Bronchial epithelial cell (primary cell): ENCODE results near the gene TRIP11. TPM values are rescaled to one million over a fixed set of nuclear protein-coding genes. Genes with fewer than 3 reads are reported as not detected.

Experiments used
- DNase-seq: peaks from one replicate; pipeline ENCODE4 v3.0.0-alpha.2; 2010; ENCODE audit warnings: low read depth
- FAIRE-seq: peaks from 2 replicates; lab custom pipeline; 2011; peaks lifted over from hg19 to GRCh38; lab: Jason Lieb, UNC
- H3K27me3 ChIP-seq: 2 replicates; pipeline ENCODE4 v1.5.1; 2011; ENCODE audit warnings: low read length; ENCODE audit not compliant: control insufficient read depth, insufficient read depth
- H3K36me3 ChIP-seq: 2 replicates; pipeline ENCODE4 v1.5.1; 2011; ENCODE audit warnings: low read length; ENCODE audit not compliant: control insufficient read depth, insufficient read depth
- H3K4me3 ChIP-seq: 2 replicates; pipeline ENCODE4 v1.5.1; 2011; ENCODE audit warnings: mild to moderate bottlenecking, low read depth, low read length, control low read depth
- CTCF ChIP-seq: IDR thresholded peaks from 2 replicates; pipeline ENCODE4 v1.5.1; 2011; ENCODE audit warnings: mild to moderate bottlenecking, moderate library complexity, low read length, control low read depth, inconsistent platforms; ENCODE audit not compliant: insufficient read depth, severe bottlenecking
- total RNA-seq: library from RNA; depleted of rRNA; stranded (reverse); fragments of >200 nt; gene quantifications from 2 replicates; pipeline ENCODE4 v1.2.1, GENCODE V29; 2014

TRIP11 gene
- total RNA-seq, 1 donor from 2014 or later, result 13.2 TPM

DNA sequence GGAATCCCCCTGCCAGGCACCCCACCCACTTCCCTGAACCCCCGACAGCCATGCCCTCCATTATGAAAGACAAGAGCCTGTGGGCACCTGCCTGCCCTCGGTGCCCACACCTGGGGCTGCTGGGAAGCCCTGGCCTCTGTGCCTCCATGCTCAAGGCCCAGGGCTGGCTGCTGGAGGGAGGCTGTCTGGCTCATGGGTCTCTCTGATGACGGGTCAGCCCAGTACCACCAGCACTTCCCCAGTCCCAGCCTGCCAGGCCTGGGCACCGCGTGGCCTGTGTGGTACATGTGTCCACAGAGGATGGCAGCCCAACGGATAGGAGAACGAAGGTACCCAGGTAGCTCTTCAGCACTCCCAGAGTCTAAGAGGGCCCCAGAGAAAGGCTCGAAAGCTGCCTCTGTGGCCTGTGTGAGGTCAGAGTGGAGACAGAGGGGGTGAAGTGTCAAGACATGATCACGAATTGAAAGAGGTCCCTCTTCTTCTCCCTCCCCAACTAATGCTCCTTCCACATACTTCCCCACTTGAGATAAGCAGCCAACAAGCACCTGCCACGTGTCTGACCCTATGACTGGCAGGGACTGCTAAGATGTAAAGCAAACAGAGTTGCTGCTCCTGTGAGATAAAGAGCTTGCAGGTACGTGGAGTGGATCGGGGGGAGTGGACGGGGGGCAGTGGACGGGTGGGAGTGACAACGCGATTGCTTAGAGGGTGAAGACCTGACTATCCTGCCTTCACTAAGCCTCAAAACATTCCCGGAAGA lies 113.5 kb downstream of the TRIP11 start:
- no peak for TF ChIP-seq CTCF
- H3K27me3 ChIP-seq, result no peaks in the 10 kb centered on the region
- FAIRE-seq (no peak), DNase-seq (no peak)
- no peak overlapping the region for H3K4me3 ChIP-seq
- H3K36me3 ChIP-seq, result no peaks in the 10 kb centered on the region

DNA sequence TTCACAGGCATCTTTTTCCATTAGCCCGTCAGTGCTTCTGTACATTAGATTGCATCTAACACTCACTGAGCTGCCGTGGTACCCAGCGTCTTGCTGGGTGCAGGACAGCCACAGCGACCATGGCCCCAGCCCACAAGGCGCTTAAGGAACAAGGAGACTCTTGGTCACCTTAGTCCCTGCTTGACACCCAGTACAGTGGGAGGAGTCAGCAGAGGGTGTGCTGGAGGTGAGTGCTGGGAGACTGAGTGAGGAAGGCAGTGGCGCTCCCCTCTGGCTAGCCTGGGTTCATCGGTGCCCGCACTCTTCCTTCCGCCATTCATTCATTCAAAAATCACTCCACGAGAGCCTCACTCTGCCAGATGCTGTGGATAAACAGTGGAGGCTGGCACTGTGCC lies 114.1 kb downstream of the TRIP11 start:
- no peak for TF ChIP-seq CTCF
- Histone ChIP-seq H3K27me3 (no peaks in the 10 kb centered on the region), H3K4me3 (no peak overlapping the region), H3K36me3 (no peaks in the 10 kb centered on the region)
- no peak for DNase-seq
- FAIRE-seq, result no peak

- Histone ChIP-seq H3K27me3 (no peaks in the 10 kb centered on the region), H3K4me3 (no peak overlapping the region), H3K36me3 (no peaks in the 10 kb centered on the region)
- no peak for TF ChIP-seq CTCF
- DNase-seq (peak; percentile 63), FAIRE-seq (no peak)
Measured at GRCh38 chr14:91925001-91925726, 114.7 kb downstream of the TRIP11 start.

- TF ChIP-seq CTCF, result no peak
- DNase-seq, result no peak
- no peaks in the 10 kb centered on the region for H3K27me3 ChIP-seq
Measured at GRCh38 chr14:91920526-91920925, 119.3 kb downstream of the TRIP11 start.

GRCh38 chr14:91919814-91920213 lies 120.0 kb downstream of the TRIP11 start:
- Histone ChIP-seq H3K36me3 (no peaks in the 10 kb centered on the region), H3K4me3 (no peak overlapping the region), H3K27me3 (no peaks in the 10 kb centered on the region)
- FAIRE-seq, result no peak
- no peak for TF ChIP-seq CTCF
- DNase-seq, result no peak

More at GRCh38 chr14:91920526-91920925, 119.3 kb downstream of the TRIP11 start:
- Histone ChIP-seq H3K4me3 (no peak overlapping the region), H3K36me3 (no peaks in the 10 kb centered on the region)
- no peak for FAIRE-seq
